Sigmoid colon (tissue), 7 donors: ENCODE data around the gene H6PD. TPM values are rescaled to one million over a fixed set of nuclear protein-coding genes. Genes with fewer than 3 reads are reported as not detected.

ENCODE experiments used
- DNase-seq: peaks from one replicate; pipeline ENCODE4 v3.0.0-alpha.2; 2019
- H3K27ac ChIP-seq, 4 donors: fragments of 200-600 bp; sonication (generic); one replicate each; pipeline ENCODE4 v1.5.1; 2016 to 2019; ENCODE audit warnings: mild to moderate bottlenecking in 1 of 4
- H3K27me3 ChIP-seq, 3 donors: fragments of 200-600 bp; sonication (generic); one replicate each; pipeline ENCODE4 v1.5.1; 2019; ENCODE audit warnings: mild to moderate bottlenecking in 1 of 3
- H3K36me3 ChIP-seq, 4 donors: fragments of 200-600 bp; sonication (generic); one replicate each; pipeline ENCODE4 v1.5.1; 2016 to 2019
- H3K4me1 ChIP-seq, 4 donors: fragments of 200-600 bp; sonication (generic); one replicate each; pipeline ENCODE4 v1.5.1; 2017 to 2019
- H3K4me3 ChIP-seq, 4 donors: fragments of 200-600 bp; sonication (generic); one replicate each; pipeline ENCODE4 v1.5.1; 2017 to 2019; ENCODE audit warnings: mild to moderate bottlenecking in 2 of 4, moderate library complexity in 1 of 4
- H3K9me3 ChIP-seq, 4 donors: fragments of 200-600 bp in 3 of 4; sonication (generic) in 3 of 4; one replicate each; pipeline versions ENCODE4 v1.5.1 to v1.6.1; 2013 to 2019
- CTCF ChIP-seq, 4 experiments: fragments of 450-650 bp in 3 of 4; fragments of 200-600 bp in 1 of 4; IDR thresholded peaks; one replicate each; pipeline ENCODE4 v1.5.1; 2016 to 2019; ENCODE audit warnings: antibody characterized with exemption in 4 of 4, mild to moderate bottlenecking in 3 of 4, moderate library complexity in 2 of 4
- EP300 ChIP-seq, 4 donors: sonication (generic); formaldehyde crosslinking; IDR thresholded peaks; one replicate each; pipeline ENCODE4 v1.6.1; 2017; ENCODE audit warnings: antibody characterized with exemption in 4 of 4
- POLR2A ChIP-seq, 2 donors: fragments of 450-650 bp; IDR thresholded peaks; one replicate each; pipeline ENCODE4 v1.6.1; 2016; ENCODE audit warnings: antibody characterized with exemption in 2 of 2, mild to moderate bottlenecking in 2 of 2, moderate library complexity in 2 of 2
- POLR2AphosphoS5 ChIP-seq, 4 donors: sonication (generic); formaldehyde crosslinking; IDR thresholded peaks; one replicate each; pipeline ENCODE4 v1.6.1; 2017; ENCODE audit warnings: antibody characterized with exemption in 4 of 4
- WGBS, 2 donors: extraction: QIAGEN DNeasy Blood & Tissue Kit; methylation state at CpG; one replicate each; pipeline ENCODE4 v1.1.7; 2013; 5-methylcytosine and 5-hydroxymethylcytosine counted together
- intact Hi-C: fragments of 100-400 bp; cut with DNase I; formaldehyde crosslinking; loops from one replicate; pipeline ENCODE4 v1.15.1; 2023
- polyA plus RNA-seq, 3 donors: library from polyadenylated mRNA; stranded (reverse); fragments of 200-250 nt; gene quantifications; one replicate each; pipeline ENCODE4 v1.2.3, GENCODE V29; 2013
- total RNA-seq, 4 donors: library from RNA; depleted of rRNA; stranded (reverse); fragments of >200 nt; gene quantifications; one replicate each; pipeline ENCODE4 v1.1.0, GENCODE V29; 2016
- donor health status: healthy with polysubstance abuse.
- donor health status: Bipolar disorder and iron deficiency.
- donor health status: healthy.

Gene H6PD
- total and polyA plus RNA-seq, 7 donors: 2.8 to 34.3 (median 23.2) TPM

- 53 to 64% methylated on average over 9 of the region's 9 CpGs for WGBS, 2 donors
- H3K36me3 ChIP-seq: no peaks in the 10 kb centered on the region
- H3K9me3 ChIP-seq: no peaks in the 10 kb centered on the region
- H3K27me3 ChIP-seq: no peaks in the 10 kb centered on the region
- DNase-seq: no peak
- peaks cover 0 to 98% (median 71%) of the 10 kb centered on the region in 4 donors for H3K4me1 ChIP-seq
- H3K4me3 ChIP-seq: no peak overlapping the region
- H3K27ac ChIP-seq: peak overlapping the region; percentile 49 to 84 (median 80)
- intact Hi-C loops: no loop called here
- peak in 1 of 4 donors; percentile 43 for TF ChIP-seq EP300 (IDR thresholded peaks at IDR 0.05)
- no peak for TF ChIP-seq POLR2A (IDR thresholded peaks at IDR 0.05)
- TF ChIP-seq POLR2AphosphoS5 (IDR thresholded peaks at IDR 0.05): peak in 3 of 4 donors; percentile 66 to 77 (median 76)
- no peak for TF ChIP-seq CTCF (IDR thresholded peaks at IDR 0.05)
These were observed 68.4 kb downstream of the H6PD start for GRCh38 chr1:9302745-9303524.

- Histone ChIP-seq H3K9me3 (no peaks in the 10 kb centered on the region), H3K27me3 (no peaks in the 10 kb centered on the region), H3K27ac (peak overlapping the region; percentile 49 to 84 (median 80)), H3K36me3 (no peaks in the 10 kb centered on the region), H3K4me1 (peaks cover 0 to 100% (median 73%) of the 10 kb centered on the region in 4 donors), H3K4me3 (no peak overlapping the region)
- no peak for TF ChIP-seq CTCF (IDR thresholded peaks at IDR 0.05)
- DNase-seq: no peak
- intact Hi-C loops: no loop called here
- WGBS, 2 donors: 97% methylated on average over 6 of the region's 6 CpGs
These were observed 69.3 kb downstream of the H6PD start for GRCh38 chr1:9303916-9304315.

GRCh38 chr1:9305216-9305615 is 70.6 kb downstream of the H6PD start:
- no peak for DNase-seq
- Histone ChIP-seq H3K9me3 (no peaks in the 10 kb centered on the region), H3K4me3 (no peak overlapping the region), H3K36me3 (no peaks in the 10 kb centered on the region), H3K27ac (peak overlapping the region in 3 of 4 donors; percentile 35 to 84 (median 81)), H3K27me3 (no peaks in the 10 kb centered on the region), H3K4me1 (peaks cover 0 to 100% (median 66%) of the 10 kb centered on the region in 4 donors)
- TF ChIP-seq EP300 (IDR thresholded peaks at IDR 0.05): no peak
- no peak for TF ChIP-seq POLR2AphosphoS5 (IDR thresholded peaks at IDR 0.05)
- TF ChIP-seq CTCF (IDR thresholded peaks at IDR 0.05): no peak
- no peak for TF ChIP-seq POLR2A (IDR thresholded peaks at IDR 0.05)
- 88 to 93% methylated on average over 14 of the region's 14 CpGs for WGBS, 2 donors
- intact Hi-C loops: no loop called here

- Histone ChIP-seq H3K4me3 (no peak overlapping the region), H3K36me3 (no peaks in the 10 kb centered on the region), H3K27me3 (no peaks in the 10 kb centered on the region), H3K4me1 (peaks cover 0 to 100% (median 63%) of the 10 kb centered on the region in 4 donors), H3K9me3 (no peaks in the 10 kb centered on the region), H3K27ac (peak overlapping the region in 2 of 4 donors; percentile 10 to 84)
- WGBS, 2 donors: 87 to 90% methylated on average over 14 of the region's 14 CpGs
- no peak for DNase-seq
- no peak for TF ChIP-seq EP300 (IDR thresholded peaks at IDR 0.05)
- intact Hi-C loops: no loop called here
These were observed 71.4 kb downstream of the H6PD start for GRCh38 chr1:9306006-9306405.

GRCh38 chr1:9307303-9307702 is 72.7 kb downstream of the H6PD start:
- peaks cover 0 to 100% (median 63%) of the 10 kb centered on the region in 4 donors for H3K4me1 ChIP-seq
- no peak overlapping the region for H3K27ac ChIP-seq
- no peak overlapping the region for H3K4me3 ChIP-seq
- WGBS, 2 donors: 93% methylated on average over 10 of the region's 10 CpGs
- H3K27me3 ChIP-seq: no peaks in the 10 kb centered on the region
- no peak for DNase-seq
- H3K36me3 ChIP-seq: no peaks in the 10 kb centered on the region
- intact Hi-C loops: no loop called here
- no peaks in the 10 kb centered on the region for H3K9me3 ChIP-seq
- no peak for TF ChIP-seq POLR2A (IDR thresholded peaks at IDR 0.05)
- no peak for TF ChIP-seq CTCF (IDR thresholded peaks at IDR 0.05)
- TF ChIP-seq POLR2AphosphoS5 (IDR thresholded peaks at IDR 0.05): no peak
- TF ChIP-seq EP300 (IDR thresholded peaks at IDR 0.05): no peak
